Epithelial cell of esophagus (primary cell): Measurements from ENCODE around the gene ACACB.
A peak's percentile ranks its signal among the peaks of the same experiment; 100 is the strongest.

Experiments used
- DNase-seq: peaks from one replicate; pipeline ENCODE4 v3.0.0; 2010; ENCODE audit warnings: low read depth
- H3K4me3 ChIP-seq: 2 replicates; pipeline ENCODE4 v1.5.1; 2011; ENCODE audit warnings: mild to moderate bottlenecking, low read length, control low read depth
- CTCF ChIP-seq: IDR thresholded peaks from 2 replicates; pipeline ENCODE4 v1.5.1; 2011; ENCODE audit warnings: low read depth, mild to moderate bottlenecking, low read length, control low read depth, inconsistent platforms; ENCODE audit not compliant: insufficient read depth; ENCODE audit errors: missing control alignments

The ACACB gene

DNA sequence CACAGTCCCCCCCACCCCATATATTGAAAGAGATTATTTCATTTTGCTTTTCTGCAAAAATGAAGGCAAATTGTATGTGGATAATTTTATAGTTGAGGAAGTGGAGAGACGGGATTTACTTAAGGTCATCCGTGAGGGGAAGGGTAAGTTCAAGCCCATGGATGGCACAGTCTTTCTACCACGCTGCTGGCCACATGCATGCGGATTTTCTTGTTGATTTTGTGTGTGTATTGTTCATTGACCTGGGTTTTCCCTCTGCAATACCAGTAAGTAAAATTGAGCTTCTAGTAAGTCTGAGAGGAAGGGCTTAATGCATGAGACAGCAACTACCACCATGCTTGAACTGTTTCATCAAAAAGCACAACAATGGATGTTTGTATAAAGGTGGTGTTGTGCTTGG, 35.1 kb downstream of the ACACB start:
- no peak for TF ChIP-seq CTCF
- H3K4me3 ChIP-seq = no peak overlapping the region
- DNase-seq = no peak

DNA sequence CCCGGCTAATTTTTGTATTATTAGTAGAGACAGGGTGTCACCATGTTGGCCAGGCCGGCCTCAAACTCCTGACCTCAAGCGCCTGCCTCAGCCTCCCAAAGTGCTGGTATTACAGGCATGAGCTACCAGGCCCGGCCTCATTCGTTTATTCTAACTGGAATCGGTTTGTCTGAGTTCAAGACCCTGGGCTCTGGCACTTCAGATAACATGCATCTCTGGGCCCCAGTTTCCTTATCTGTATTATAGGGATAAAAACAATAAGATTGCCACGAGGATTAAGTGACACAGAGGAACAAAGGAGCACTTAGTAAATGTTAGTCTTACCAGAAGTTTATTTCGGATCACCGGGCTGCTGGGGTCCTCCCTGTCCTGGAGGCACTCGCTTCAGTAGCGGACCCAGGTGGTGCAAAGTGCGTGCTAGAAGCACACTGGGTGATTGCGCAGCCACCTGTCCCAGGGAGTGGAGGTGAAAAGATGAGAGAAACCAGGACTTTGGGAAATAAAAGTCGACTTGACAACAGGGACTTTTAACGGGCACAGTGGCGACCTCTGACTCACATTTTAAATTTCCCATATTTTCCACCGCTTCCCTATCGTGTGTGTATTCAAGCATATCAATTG, 37.5 kb downstream of the ACACB start:
- TF ChIP-seq CTCF = no peak
- no peak for DNase-seq
- H3K4me3 ChIP-seq = peak overlapping the region; percentile 38

DNA sequence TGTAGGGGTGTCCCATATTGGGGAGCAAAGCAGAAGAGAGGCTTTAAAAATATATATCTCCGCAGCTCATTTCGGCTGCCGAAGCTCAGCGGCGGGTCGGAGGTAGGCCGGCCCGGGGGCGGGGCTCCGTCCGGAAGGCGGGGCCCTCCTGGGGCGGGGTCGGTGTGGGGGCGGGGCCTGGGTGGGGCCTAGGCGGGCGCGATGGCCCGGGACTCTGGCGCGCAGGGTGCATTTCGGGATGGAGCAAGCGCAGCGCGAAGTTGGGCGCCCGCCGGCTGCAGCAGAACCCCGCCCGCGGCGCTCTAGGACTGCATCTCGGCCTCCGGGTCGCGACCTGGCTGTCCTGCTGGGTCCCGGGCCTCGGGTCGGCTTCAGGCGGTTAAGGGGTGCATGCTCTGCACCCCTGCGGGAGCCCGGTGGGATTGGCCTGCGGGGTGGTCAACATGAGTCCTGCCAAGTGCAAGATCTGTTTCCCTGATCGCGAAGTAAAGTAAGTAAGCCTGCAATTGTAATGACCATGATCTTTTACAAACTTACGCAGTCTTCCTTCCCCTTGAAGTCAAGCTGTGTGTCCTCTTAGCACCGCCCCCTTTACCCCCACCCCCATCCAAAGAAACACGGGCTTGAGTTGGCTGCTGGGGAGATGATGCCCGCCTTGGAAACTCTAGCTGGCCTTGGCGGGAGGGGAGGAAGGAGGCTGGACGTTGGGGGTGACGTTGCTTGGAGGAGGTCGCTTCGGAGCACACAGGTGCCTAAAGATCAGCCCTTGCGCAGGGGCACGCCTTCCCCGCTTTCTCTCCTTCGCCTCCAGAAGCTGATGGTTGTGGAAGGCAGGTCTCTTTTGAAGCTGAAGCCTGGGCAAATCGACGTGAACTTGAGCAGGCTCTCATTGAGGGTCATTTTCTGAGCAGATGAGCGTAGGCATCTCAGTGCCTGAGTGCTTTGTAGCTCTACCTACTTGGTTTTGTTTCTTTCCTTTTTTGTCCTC, 38.4 kb downstream of the ACACB start:
- TF ChIP-seq CTCF = no peak
- DNase-seq = peak; percentile 71
- H3K4me3 ChIP-seq = peak overlapping the region; percentile 57

GRCh38 chr12:109156036-109156435, 39.6 kb downstream of the ACACB start:
- H3K4me3 ChIP-seq = no peak overlapping the region
- no peak for DNase-seq
- no peak for TF ChIP-seq CTCF

DNA sequence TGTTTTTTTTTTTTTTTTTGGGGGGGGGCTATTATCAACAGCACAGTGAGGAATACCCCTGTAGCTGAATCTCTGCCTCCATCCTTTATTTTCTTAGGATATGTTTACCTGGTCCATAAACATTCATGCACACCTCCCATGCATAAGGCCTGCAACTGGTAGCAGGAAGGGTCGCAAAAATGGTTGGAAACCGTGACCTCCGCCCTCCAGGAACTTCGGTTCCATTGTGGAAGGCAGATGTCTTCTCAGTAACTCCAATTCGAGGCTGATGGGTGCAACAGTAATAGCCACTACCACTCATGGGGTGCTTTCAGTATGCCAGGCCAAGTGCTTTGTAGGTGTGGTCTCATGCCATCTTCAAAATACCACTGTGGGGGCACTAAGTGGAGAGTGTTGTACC, 40.2 kb downstream of the ACACB start:
- TF ChIP-seq CTCF = no peak
- no peak for DNase-seq
- no peak overlapping the region for H3K4me3 ChIP-seq

GRCh38 chr12:109157986-109158385, 41.6 kb downstream of the ACACB start:
- no peak for TF ChIP-seq CTCF
- no peak overlapping the region for H3K4me3 ChIP-seq

More at GRCh38 chr12:109157986-109158385, 41.6 kb downstream of the ACACB start:
- no peak for DNase-seq
